GM18873 (cell line): ENCODE measurements around the gene ARAP3.
"Not testable (repeated sequence)": the region's sequence is repeated elsewhere in the genome, so short reads cannot be mapped to it uniquely, and the experiment has no call there.

Experiments
- ATAC-seq: cut with Tn5 transposase; IDR thresholded peaks from one replicate; pipeline ENCODE4 v1.9.1; 2021; ENCODE audit warnings: mild to moderate bottlenecking, moderate library complexity, moderate number of reproducible peaks; ENCODE audit not compliant: unreplicated experiment, low FRiP score

ARAP3 gene

DNA sequence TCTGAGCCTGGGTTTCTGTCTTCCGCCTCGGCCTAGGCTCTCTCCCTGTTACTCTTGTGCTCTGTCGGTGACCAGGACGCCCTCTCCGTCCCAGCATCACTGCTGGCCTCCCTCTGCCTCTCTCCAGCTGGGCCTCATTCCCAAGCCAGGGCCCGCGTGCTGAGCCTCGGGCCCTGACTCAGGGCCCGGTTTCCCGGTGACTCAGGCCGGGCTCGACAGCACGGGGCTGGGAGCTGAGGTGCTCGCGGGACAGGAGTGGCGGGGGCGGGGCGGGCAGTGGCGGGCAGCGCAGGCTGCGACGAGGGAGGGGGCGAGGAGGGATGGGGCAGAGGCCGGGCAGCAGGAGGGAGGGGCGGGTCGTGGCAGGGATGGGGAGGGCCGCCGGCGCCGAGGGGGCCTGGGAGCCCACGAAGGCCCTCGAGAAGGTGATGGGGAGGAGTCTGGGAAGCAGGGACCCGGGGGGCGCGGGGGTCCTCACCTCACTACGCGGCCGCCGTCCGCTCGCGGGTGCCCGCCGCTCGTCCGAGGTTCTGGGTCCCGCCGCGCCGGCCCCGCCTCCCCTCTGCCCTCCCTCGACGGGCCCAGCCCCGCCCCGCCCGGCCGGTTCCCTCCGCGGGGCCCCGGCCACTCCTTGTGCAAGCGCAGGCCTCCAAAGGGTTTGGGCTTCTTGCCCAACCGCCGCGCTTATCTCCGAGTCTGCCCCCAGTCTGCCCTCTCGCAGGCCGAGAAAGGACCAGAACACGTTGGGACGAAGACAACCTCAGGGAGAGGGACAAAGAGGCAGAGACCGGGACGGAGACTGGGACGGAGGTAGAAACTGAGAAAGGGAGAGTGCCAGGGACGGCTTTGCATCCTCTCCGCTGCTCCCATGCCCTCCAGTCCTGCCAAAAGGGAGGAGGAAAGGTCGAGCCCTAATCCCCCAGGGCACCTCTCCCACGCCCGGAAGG lies at the start of gene ARAP3:
TSS of gene ARAP3 (minus strand) at position 536 of the 947 bp plus-strand sequence. CDS start 1,744 bp downstream, outside the sequence.
- no peak for ATAC-seq

GRCh38 chr5:141729387-141730006 lies 47.5 kb upstream of the ARAP3 start:
- ATAC-seq, result no peak

- no peak for ATAC-seq
Measured at GRCh38 chr5:141725891-141726290, 43.9 kb upstream of the ARAP3 start.

- ATAC-seq, result not testable (repeated sequence)
Measured at GRCh38 chr5:141725174-141725573, 43.1 kb upstream of the ARAP3 start.

DNA sequence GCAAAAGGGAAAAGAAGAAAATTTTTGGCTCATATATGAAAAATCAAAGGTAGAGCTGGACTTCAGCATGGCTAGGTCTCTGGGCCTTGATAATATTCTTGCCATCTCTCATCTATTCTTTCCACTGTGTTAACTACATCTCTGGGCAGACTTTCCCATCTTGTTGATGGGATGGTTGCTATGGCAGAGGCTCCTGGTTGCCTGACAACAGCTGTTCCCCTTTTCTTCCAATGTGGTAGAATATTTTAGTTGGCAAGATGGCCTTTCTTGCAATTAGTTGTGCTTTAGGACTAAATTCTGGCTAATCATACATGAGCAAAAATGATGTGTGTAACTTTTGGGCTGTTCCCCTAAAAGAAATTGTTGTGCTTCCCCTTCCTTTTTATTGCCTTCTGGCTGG lies 40.2 kb upstream of the ARAP3 start:
- no peak for ATAC-seq

DNA sequence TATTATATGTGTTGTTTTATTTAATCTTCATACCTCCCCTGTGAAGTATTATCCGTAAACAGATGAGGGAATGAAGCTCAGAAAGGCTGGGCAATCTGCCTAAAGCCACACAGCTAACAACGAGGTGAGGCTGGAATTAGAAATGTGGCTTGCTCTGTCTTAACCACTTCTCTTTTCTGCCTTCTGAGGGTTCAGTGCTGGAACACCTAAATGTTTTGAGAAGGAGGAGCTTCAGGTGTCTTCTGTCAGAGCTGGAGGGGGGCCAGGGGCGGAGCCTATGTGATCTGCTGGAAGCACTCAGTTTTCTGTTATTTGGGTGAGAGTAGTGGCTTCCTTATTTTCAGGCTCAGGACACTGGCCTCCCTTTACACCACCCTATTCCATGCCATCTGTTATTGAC lies 35.0 kb upstream of the ARAP3 start:
- no peak for ATAC-seq

DNA sequence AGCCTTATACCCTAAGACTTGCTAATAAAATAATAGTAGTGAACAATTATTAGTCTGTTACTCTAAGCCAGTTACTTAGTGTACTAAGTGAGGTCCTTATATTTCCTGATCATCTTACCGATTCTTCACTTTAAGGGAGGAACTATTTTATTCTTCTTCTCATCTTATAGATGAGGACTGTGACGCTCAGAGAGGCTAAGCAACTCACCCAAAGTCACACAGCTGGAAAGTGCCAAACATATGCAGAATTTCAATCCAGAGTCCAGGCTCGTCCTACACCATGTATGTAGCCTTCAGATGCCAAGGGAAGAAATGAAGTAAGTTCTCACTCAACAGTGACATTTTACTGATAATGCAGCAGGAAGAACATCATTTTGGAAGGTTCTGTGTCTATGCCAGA lies 34.4 kb upstream of the ARAP3 start:
- no peak for ATAC-seq

DNA sequence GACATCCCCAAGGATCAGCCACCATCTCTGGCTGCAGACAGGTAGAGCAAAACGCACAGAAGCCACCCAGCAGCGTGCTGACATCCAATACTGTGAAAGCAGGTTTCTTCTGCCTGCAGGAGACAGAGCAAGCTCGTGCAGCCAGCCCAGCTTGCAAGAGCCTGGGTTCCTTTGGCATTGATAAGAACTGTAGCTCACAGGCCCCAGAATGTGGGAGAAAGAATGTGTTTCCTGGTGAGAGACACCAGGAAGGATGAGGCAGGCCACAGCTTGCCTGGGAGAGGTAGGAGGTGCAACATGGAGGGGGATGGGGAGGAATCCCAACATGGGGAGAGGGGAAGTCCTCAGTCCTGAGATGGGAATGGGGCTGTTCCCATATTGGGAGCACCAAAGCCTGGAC lies 34.0 kb upstream of the ARAP3 start:
- ATAC-seq, result no peak

- ATAC-seq, result no peak
Measured at GRCh38 chr5:141715346-141715905, 33.4 kb upstream of the ARAP3 start.

DNA sequence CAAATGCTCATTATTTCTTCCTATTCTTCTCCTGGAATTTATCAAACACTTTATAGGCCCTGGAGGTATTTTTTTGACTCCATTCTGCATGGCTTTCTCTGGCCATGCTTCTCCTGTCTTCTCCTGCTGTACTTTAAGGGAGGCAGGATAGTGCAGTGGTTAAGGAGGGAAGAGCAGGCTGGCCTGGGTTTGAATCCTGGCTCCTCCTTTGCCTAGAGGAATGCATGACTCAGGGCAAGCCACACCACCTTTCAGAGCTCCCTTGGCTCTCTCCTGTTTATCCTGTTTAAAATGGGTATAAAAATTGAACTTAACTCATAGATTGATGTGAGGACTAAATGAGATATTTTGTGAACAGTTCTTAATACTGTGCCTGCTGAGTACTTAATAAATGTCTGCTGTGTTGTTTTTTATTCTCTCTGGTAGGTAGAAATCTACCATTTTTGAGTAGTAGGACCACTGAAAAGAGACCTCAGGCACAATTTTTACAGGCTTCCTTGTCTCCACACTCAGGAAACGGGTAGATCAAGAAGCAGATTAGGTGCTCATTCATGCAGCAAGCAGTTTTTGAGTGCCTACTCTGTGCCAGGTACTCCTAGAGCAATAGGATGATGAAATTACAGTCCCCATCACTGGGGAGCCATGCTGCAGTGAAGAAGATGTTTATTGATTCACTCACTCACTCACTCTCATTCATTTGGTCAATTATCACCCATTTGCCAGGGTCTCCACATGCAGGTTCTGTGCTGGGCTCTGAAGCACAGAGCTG lies 32.7 kb upstream of the ARAP3 start:
- ATAC-seq, result no peak

DNA sequence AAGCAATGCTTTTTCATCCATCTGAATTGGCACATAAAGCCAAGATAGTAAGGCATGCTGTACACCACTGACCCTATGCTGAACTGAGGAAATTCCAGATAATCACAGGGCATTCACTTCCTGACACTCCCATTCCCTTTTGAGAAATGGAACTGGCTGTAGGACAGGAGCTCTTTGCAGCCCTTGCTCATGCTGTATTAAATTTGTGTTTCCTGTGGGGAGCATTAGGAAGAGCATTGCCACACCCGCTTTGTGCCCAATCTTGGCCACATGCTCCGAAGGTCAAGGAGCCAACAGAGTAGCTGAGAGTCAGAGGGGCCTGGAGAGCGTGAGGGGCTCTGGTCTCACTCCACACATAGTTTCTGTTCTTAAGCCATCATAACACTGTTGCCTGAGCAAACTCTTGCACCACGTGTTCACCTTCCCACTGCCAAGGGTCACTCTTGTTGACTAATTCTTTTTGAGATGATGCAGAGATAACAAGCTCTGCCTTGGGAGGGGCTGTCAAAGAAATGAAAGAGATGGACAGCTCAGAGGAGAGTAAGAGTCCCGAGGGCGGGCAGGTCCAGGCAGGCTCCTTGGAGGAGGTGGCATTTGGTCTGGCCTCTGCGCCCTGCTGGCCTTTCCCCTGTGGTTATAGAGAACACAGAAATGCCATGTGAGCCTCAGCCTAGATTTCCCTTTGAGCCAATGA lies 31.7 kb upstream of the ARAP3 start:
- no peak for ATAC-seq

- ATAC-seq, result no peak
Measured at GRCh38 chr5:141711687-141712086, 29.7 kb upstream of the ARAP3 start.

GRCh38 chr5:141709699-141710267 lies 27.8 kb upstream of the ARAP3 start:
- no peak for ATAC-seq

DNA sequence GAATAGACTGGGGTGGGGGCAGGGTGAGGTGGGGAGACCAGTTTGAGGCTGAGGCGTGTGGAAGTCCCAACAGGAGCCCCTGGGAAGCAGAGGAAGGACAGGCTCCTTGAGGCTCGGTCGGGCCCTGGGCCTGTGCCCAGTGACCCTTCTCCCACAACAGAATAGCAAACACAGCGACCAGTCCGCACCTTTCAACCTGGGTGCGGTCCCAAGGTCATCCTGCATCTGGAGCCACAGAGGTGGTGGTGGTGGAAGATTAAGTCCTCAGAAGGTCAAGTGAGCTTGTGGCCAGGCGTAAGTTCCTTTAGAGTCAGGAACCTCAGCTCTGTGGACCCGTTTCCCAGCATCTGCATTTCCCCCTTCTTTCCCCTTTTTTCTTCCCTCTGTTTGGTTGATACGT lies 26.0 kb upstream of the ARAP3 start:
- ATAC-seq, result no peak

DNA sequence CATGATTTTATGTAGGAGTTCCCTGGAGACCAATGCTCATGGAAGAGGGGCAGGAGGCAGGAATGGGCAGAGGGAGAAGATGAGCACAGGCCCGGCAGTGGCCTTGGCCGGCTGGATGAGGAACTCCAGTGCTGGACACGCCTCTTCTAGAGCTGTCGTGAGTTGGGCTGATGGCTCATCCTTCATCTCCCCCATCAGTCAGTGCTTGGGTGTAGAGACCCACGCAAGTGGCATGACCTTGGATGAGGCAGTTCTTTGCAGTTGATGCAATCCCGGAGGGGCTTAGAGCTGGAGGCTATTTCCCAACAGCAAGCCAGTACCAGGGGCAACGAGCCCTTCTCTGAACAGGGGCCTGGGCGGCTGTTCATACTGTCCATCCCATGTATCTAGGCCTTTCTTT lies 25.5 kb upstream of the ARAP3 start:
- no peak for ATAC-seq

GRCh38 chr5:141706121-141706520 lies 24.1 kb upstream of the ARAP3 start:
- no peak for ATAC-seq

DNA sequence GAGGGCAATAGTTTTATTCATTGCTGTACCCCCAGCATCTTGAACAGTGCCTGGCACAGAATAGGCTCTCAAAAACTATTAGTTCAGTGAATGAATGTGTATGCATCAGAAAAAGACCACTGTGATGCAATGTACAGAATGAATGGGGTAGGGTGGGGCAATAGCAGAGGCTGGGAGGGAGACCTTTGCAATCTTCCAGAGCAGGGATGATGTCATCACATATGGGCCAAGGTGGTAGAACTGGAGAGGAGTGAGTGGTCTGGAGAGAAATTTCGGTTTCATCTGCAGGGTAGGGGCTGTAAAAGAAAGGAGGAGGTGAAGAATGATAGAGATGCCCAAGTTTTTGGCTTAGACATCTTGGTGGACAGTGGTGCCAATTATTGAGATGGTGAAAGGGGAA lies 23.4 kb upstream of the ARAP3 start:
- no peak for ATAC-seq

GRCh38 chr5:141704782-141705297 lies 22.8 kb upstream of the ARAP3 start:
- no peak for ATAC-seq

- ATAC-seq, result no peak
Measured at GRCh38 chr5:141703133-141703561, 21.1 kb upstream of the ARAP3 start.
